HG03378 (cell line): ENCODE results near the gene YOD1.

Experiments used
- ATAC-seq: cut with Tn5 transposase; IDR thresholded peaks from one replicate; pipeline ENCODE4 v1.9.1; 2021; ENCODE audit warnings: mild to moderate bottlenecking, moderate library complexity; ENCODE audit not compliant: unreplicated experiment

Gene YOD1

GRCh38 chr1:207073906-207074820 lies 23.2 kb upstream of the YOD1 start:
- ATAC-seq, result no peak

GRCh38 chr1:207072233-207072632 lies 21.2 kb upstream of the YOD1 start:
- no peak for ATAC-seq

DNA sequence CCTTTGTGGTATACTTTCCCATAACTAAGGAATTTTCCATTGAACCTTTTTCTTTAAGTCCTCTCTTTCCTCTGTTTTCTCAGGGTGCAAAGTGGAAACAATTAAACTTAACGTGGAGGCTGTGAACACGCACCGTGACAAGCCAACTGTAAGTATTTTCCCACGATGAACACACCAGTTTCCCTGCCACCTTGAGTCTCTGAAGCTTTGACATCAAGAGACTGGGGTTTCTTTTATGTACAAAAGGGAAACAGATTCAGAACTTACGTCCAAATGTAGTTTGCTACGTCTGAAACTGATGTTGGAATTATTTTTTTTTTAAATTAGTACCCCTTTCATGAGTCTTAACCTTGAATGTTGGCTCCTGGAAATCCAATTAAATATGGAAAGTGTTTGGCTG lies 20.4 kb upstream of the YOD1 start:
- ATAC-seq, result no peak

DNA sequence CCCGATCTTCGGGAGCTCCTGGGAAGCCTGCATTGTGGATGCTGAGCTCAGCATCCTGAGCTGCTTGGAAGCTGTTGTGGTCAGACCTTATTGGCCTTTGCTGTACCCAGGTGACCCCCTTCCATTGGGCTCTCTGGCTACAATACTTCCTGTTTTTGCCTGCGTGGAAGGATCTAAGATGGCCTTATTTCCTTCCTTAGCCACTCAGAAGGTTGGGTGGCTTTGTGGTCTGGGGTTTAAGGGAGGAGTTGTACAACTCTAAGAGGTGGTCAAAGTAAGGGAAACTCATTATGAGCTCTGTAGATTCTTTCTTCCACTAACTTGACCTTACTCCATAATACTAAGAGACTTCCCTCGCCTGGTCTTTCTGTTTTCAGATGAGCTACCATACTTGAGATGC lies 19.8 kb upstream of the YOD1 start:
- ATAC-seq, result no peak

DNA sequence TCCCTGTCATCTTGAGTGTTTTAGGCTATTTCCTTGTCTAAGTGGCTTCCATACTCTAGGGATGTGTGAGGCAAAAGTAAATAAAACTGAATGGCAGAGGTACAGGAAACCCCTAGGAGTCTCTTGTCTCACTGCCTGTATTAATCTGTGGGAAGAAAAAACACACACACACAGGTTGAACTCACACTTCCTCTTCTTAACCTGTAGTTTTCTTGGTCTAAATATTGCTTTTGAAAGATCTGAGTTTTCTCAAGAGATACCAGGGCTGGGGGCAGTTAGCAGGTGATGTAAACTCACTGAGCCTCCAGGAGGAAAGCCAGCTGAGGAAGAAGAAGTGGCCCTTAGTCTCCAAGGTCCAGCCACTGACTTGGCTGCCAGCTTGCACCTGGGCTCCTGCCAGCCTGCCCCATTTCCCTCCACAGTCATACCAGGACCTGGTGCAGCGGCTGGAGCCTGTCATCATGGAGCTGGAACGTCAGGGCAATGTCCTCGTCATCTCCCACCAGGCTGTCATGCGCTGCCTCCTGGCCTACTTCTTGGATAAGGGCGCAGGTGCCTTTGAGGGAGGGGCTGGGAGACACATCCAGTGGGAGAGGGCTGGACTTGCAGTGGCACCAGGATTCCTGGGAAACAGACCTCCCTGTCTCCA lies 19.0 kb upstream of the YOD1 start:
- ATAC-seq, result no peak

GRCh38 chr1:207069061-207069460 lies 18.1 kb upstream of the YOD1 start:
- ATAC-seq, result no peak

DNA sequence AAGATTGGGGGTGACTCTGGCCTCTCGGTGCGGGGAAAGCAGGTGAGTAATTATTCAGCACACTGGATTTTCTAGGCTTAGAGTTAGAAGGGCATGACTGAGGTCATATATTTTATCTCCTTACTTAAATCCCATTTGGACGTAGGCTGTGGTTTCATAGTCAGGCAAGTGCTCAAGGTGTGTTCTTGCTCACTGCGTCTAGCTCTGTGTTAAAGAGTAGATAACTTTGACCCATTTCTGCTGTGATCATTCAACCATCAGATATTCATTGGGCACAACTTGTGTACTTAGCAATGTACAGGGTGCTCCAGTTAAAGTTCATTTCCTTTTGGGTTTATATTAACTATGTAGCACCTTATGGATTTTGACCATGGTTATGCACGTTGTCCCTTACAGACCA lies 16.7 kb upstream of the YOD1 start:
- ATAC-seq, result no peak

- ATAC-seq, result no peak
These were observed 16.2 kb upstream of the YOD1 start for GRCh38 chr1:207067185-207067584.

DNA sequence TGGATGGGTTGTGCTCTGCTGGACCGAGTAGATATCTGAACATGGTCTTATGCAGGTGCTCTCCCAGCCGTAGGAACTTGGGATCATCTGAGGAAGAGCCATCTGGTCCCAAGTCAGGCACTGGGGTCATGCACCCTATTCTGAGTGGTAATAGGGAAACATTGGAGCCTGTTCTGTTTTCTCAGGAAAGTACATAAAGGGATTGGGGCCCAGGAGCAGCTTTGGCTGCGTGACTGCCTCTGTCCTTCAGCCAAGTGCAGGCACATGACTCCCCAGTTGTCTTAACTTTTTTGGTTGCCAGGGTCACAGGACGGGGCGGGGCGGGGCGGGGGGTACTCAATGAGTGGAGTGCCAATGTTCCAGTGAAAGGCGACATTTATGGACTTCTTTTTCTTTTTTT lies 13.6 kb upstream of the YOD1 start:
- ATAC-seq, result no peak

- ATAC-seq, result no peak
These were observed 12.0 kb upstream of the YOD1 start for GRCh38 chr1:207063014-207063413.

- no peak for ATAC-seq
These were observed 11.1 kb upstream of the YOD1 start for GRCh38 chr1:207062058-207062457.

DNA sequence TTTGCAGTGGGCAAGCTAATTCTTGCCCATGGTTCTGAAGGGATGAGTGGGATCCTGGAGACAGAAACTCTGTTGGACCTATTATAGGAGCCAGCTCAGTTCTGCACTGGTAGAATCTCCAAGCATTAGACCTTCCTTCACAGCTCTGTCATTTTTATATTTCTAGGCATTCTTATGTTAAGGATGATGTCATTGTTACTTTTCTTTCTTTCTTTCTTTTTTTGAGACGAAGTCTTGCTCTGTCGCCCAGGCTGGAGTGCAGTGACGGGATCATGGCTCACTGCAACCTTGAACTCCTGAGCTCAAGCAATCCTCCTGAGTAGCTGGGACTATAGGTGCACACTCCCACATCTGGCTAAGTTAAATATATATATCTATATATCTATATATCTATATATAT lies 9.6 kb upstream of the YOD1 start:
- no peak for ATAC-seq

GRCh38 chr1:207059881-207060280 lies 8.9 kb upstream of the YOD1 start:
- ATAC-seq, result no peak

GRCh38 chr1:207058878-207059867 lies 8.2 kb upstream of the YOD1 start:
- no peak for ATAC-seq

DNA sequence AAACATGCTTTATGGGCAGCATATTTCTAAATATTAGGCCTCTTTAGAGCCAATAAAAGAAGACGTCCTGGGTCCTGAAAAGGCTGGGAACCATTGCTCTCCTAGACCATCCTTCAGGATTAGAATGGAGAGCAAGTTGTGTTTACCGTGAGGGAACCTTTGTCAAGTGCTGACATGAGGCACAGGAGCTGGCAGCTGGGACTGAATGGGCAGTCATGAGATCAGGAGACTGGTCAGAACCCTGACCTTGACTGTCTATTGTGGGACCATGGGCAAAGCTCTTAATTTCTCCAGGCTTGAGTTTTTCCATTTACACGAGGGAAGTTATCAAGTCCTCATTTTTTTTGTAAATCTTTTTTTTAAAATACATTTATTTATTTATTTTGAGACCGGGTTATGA lies 7.2 kb upstream of the YOD1 start:
- no peak for ATAC-seq

DNA sequence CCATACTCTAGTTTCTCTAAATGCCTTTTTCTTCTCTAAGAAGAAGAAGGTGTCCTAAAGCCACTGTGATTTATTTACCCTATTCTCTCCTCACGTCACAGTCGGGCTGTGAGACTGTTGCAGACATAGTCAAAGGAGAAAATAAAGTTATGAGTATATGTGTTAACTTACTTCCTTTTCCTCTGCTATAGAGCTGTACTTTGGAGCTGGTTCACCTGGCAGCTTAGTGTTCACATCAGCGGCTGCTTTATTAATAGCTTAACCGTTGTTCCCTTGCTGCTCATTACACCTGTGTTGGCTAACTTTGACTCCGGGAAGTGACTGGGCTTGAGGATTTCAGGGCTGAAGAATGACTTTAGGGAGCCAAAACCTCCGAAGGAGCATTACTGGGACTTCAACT lies 5.7 kb upstream of the YOD1 start:
- ATAC-seq, result no peak

- ATAC-seq, result no peak
These were observed 4.5 kb upstream of the YOD1 start for GRCh38 chr1:207055386-207056001.

DNA sequence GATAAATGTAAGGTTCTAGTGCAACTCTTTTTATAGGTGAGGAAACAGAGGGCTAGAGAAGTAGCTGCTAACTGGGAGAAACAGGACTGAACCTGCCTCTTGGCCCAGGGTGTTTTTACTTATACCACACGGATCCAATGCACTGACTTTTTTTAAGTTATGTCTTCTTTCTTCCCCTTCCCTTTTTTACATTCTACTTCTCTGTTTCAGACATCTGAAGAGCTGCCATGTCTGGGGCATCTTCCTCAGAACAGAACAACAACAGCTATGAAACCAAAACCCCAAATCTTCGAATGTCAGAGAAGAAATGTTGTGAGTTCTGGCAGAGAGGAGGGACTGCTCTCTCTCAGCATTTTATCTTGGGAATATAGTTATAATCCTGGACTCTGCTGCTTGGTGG lies 3.5 kb upstream of the YOD1 start:
- no peak for ATAC-seq

DNA sequence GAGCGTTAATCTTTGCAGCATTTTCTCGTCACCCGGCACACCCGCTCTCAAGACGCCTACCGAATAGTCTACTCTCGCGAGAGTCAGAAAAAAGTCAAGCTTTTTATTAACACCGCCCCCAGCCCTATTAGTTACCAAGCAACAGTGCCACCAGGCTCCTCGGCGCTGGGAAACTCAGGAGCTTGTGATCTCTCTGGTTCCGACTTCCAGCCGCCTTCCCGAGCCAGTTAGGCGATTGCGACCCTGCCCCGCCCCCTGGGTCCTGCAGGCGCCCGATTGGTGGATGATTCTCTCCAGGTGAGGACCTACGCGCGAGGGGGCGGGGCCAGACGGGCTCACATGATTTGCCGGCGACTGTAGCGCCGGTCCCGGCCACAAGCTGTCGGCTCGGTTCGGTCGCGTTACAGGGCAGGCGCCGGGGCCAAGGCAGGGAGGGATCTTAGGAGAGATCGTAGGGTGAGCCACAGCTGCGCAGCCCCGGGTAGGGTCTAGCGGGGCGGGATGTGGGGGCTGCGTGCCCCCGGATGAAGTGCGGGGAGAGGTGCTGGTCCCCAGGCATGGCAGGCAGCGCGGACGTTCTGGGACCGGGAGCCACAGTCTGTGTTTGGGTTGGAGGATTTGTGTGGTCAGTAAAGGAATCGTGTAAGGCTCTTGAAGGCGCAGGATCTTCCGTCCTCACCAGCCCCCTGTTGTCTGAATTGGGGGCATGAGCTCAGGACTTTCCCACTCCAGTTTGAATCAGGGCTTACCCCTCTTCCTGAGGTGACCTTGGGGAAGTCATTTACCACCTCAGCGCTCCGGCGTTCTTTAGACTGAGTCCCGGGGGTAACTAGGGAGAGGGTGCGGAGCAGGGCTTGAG lies 2.1 kb upstream of the YOD1 start, which contains the start of gene PFKFB2:
Gene PFKFB2, plus strand, starts transcription at position 365 of the 859 bp plus-strand sequence. CDS start 1,443 bp downstream, outside the sequence.
- ATAC-seq, result peak; percentile 54
